DND-41 (cell line): ENCODE data around the gene CDC42EP1.

Experiments
- EZH2 ChIP-seq: IDR thresholded peaks from 3 replicates; pipeline ENCODE4 v1.6.1; 2012; ENCODE audit warnings: borderline replicate concordance, low read depth, mild to moderate bottlenecking, moderate library complexity, low read length, inconsistent platforms; ENCODE audit not compliant: severe bottlenecking
- TF ChIP-seq, protein P1 (sequence below): IDR thresholded peaks from 2 replicates; pipeline ENCODE4 v1.5.1; 2012; ENCODE audit warnings: borderline replicate concordance, low read length, moderate library complexity, mild to moderate bottlenecking; ENCODE audit not compliant: poor library complexity, severe bottlenecking; ENCODE audit errors: extremely low read depth

GRCh38 chr22:37521236-37521739 is 39.0 kb upstream of the CDC42EP1 start:
- TF ChIP-seq, protein P1, sequence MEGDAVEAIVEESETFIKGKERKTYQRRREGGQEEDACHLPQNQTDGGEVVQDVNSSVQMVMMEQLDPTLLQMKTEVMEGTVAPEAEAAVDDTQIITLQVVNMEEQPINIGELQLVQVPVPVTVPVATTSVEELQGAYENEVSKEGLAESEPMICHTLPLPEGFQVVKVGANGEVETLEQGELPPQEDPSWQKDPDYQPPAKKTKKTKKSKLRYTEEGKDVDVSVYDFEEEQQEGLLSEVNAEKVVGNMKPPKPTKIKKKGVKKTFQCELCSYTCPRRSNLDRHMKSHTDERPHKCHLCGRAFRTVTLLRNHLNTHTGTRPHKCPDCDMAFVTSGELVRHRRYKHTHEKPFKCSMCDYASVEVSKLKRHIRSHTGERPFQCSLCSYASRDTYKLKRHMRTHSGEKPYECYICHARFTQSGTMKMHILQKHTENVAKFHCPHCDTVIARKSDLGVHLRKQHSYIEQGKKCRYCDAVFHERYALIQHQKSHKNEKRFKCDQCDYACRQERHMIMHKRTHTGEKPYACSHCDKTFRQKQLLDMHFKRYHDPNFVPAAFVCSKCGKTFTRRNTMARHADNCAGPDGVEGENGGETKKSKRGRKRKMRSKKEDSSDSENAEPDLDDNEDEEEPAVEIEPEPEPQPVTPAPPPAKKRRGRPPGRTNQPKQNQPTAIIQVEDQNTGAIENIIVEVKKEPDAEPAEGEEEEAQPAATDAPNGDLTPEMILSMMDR = no peak
- no peak for TF ChIP-seq EZH2
